Activated CD4-positive, CD25-positive, alpha-beta regulatory T cell (primary cell): Measurements from ENCODE around the gene EVI5.
A peak's percentile ranks its signal among the peaks of the same experiment; 100 is the strongest.

ENCODE experiments used
- DNase-seq, 4 experiments: peaks; one replicate each; lab custom pipeline; 2025; lab: John Stamatoyannopoulos, UW

EVI5 gene

DNA sequence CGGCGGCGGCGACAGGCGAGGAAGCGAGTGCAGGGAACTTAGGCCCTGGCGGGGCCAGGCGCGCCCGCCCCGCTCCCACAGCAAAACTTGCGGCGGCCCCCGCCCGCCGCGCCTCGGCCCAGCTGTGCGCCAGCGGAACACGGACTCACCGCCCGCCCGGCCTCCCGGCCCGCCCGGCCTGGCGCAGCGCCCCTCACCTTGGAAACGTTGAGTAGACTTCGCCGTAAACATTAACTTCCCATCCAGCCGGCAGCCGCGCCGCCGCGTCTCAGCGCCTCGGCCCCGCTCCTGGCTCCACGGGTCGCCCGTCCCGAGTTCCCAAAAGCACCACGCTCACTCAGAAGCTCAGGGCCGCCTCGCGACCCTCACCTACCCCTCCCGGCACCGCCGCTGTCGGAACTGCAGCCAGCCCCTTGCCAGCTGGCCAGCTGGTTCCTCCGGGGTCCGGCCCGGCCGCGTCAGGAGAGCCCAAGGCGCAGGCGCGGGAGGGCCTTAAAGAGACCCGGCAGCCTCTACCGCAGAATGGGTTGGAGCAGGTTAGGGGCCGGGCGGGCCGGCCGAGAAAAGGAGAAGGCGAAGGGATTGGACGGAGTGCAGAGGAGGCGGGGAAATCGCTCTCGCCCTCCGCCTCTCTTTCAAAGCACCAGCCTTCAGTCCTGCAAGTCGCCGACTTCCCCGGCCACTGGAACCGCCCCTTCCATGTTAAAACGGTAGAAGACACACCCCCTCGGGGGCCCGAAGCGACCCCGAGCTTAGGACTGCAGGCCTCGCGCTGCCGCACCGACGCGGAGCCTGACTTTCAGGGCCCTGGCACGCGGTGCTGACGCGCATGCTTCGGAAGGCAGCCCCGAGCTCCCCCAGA, at the start of gene EVI5:
TSS of gene EVI5 (minus strand) at position 470 of the 862 bp plus-strand sequence. CDS start 48,562 bp downstream, outside the sequence.
- DNase-seq: peak; percentile 27 to 58 (median 44)

DNA sequence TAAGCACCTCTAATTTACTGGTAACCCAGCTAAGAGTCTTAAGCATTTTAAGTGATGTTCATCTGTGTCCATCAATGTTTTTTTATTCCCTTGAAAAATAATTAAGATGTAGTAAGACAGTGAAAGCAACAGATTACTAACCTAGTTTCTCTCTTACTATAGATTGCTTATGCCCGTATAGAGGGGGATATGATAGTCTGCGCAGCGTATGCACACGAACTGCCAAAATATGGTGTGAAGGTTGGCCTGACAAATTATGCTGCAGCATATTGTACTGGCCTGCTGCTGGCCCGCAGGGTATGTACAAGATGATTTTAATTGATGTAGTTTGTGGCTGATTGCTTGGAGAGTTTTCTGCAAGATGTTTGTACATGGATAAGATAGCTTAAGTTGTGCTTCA, 49.7 kb upstream of the EVI5 start:
- no peak for DNase-seq

DNA sequence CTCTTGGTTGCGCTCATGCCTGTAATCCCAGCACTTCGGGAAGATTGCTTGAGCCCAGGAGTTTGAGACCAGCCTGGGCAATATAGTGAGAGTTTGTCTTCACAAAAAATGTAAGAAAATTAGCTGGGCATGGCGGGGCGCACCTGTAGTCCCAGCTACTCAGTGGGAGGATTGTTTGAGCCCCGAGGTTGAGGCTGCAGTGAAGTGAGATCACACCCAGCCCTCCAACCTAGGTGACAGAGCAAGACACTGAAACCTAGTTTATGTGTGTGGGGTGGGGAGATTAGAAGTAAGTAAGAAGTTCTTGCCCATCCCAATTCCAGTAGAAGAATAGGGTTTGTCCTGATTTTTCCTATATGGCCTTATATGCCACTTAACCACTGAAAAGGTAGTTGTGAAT, 48.9 kb upstream of the EVI5 start:
- no peak for DNase-seq

- no peak for DNase-seq
Measured at GRCh38 chr1:92832537-92833114, 47.7 kb upstream of the EVI5 start.

DNA sequence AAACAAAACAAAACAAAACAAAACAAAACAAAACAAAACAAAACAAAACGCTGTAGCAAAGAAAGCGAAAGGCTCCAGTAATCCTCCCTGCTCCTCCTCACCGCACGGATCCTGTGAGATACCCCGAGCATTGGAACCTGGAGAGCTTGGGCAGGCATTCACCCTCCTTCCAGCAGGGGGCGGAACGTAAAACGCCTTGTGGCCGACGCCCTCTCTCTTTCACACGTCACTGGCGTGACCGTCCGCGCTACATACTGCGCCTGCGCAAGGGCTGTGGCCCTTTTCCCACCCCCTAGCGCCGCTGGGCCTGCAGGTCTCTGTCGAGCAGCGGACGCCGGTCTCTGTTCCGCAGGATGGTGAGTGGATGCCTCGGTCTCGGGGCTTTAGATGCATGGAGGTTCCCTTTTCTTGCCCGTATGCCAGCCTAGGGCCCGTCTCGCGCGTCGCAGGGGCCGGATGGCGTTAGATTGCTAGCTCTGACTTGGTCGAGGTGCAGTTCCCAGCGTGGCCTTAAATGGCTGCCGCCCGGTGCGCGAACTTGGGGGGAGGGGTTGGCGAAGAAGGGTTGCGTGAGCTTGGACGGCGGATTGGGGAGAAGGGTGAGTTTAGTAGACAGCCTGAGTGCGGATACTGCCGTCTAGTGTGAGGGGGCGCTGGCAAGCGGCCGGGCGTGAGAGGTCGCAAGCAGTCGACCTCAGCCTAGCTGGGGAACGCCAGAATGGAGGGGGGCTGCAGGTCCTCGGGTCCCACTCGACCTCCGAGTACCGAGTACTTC, 47.0 kb upstream of the EVI5 start, which contains the start of gene RPL5:
TSS of gene RPL5 (plus strand) at position 279 of the 775 bp plus-strand sequence. CDS start at position 354, 75 bp downstream.
- DNase-seq: peak; percentile 91 to 95 (median 92)

DNA sequence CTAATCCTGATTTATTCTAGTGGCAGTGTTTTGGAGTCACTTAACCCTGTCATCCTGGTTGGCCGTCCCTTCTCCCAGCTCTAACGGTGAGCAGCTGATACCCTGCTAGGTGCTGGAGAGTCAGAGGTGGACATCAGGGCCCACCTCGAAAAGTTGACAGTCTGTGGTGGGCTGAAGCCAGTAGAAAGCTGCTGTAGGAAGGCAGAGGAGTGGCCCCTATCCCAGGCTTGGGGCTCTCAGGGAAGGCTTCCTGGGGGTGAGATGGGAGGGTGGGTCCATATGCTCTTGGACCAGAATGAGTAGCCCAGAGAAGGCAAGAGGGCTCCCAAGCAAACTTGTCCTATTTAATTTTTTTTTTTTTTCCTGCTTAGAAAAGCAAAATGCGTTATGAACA, 46.5 kb upstream of the EVI5 start:
- DNase-seq: no peak

DNA sequence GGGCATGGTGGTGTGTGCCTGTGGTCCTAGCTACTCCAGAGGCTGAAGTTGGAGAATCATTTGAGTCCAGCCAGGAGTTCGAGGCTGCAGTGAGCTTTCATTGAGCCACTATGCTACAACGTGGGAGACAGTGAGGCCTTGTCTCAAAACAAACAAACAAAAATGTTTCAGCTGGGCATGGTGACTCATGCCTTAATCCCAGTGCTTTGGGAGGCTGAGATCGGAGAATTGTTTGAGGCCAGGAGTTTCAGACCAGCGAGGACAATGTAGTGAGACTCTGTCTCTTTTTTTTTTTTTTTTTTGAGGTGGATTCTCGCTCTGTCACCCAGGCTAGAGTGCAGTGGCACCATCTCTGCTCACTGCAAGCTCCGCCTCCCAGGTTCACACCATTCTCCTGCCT, 41.9 kb upstream of the EVI5 start:
- no peak for DNase-seq

GRCh38 chr1:92822879-92823278, 38.0 kb upstream of the EVI5 start:
- no peak for DNase-seq

DNA sequence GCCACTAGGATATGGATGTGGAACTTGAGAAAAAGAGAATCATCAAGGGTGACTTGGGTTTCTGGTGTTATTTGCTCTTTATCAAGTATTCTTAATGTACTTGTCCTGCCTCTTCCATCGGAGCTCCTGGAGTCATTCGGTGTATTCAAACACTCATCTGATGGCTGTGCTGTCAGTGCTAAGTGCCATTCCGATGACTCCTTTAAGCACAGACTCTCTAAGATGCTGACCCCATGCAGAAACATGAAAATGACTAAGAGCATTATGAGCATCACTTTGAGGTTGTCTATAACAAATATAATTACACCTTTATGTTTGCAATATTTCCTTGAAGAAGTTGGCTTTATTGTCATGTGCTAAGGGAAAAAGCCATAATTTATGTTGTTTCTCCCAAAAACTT, 35.6 kb upstream of the EVI5 start:
- no peak for DNase-seq

DNA sequence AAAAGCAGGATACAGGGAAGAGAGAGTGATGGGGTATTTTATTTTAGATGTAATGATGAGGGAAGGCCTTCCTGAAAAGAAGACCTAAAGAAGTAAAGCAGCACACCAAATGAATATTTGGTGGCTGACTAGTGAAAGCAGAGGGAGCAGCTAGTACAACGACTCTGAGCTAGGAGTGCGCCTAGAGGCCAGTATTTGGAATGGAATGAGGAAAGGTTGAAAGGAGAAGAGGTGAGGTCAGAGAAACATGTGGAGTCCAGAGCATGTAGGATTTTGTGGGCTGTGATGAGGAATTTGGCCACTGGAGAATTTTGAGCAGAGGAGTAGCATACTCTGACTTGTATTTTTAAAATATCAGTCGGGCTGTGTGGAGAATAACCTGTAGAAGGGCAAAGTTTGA, 35.1 kb upstream of the EVI5 start:
- no peak for DNase-seq

- DNase-seq: no peak
Measured at GRCh38 chr1:92817986-92818764, 33.3 kb upstream of the EVI5 start.

DNA sequence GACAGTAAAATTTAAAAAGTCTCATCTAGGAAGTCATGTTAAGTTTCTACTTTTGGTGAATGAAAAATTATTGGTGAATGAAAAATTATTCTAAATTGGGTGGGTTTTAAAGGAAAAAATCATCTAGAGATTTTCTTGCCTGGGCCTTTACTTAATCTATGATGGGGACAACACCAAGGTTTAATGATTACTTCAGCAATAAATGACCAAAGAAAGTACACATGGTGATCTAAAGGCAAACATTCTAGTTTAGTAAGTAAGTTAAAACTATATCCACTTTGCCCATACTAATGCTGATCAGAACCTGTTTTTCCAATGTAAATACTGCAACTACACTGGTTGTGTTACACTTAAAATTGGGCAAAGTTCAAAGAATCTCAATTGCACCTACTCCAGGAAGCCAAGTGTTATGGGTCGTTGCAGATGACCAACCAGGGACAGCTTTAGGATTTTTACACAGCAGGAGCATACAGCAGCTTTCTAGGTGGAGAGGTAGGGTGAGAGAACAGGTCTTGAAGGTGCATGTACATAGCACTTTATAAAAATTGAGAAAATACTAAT, 32.3 kb upstream of the EVI5 start:
- DNase-seq: no peak

DNA sequence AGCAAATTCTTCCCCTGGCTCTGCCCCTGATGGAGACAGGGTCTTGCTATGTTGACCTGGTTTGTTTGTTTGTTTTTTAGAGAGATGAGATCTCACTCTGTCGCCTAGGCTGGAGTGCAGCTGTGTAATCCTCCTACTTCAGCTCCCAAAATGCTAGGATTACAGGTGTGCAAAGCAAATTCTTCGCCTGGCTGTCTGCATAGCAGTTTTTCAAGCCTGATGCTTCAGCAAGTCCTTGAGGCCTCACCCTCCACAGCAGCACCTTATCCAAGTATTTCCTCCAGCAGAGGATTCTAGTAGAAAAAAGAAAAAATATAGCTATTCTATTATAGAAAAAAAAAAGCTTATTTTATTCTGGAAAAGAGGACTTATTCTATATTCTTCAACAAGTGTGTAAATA, 31.8 kb upstream of the EVI5 start:
- DNase-seq: no peak

GRCh38 chr1:92808381-92808780, 23.5 kb upstream of the EVI5 start:
- no peak for DNase-seq

GRCh38 chr1:92805216-92805615, 20.3 kb upstream of the EVI5 start:
- DNase-seq: no peak

DNA sequence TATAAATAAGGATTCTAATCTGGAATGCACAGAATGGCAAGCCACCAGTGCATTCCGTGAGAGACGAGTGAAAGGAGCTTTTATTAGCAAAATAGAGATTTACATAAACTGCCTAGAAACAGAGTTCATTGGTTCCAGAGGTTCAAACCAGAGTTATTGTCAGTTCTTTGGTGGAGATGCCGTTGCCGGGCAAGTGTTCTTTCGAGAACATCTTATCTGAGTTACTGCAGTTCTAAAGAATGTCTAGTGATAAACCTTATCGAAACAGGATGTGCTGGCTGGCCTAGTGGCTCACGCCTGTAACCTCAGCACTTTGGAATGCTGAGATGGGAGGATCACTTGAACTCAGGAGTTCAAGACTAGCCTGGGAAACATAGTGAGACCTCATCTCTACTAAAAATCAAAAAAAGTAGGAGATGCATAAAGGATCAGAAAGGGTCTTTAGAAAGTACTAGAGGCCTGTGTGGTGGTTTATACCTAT, 19.9 kb upstream of the EVI5 start:
- DNase-seq: no peak

- no peak for DNase-seq
Measured at GRCh38 chr1:92803140-92803887, 18.4 kb upstream of the EVI5 start.

GRCh38 chr1:92797961-92798360, 13.1 kb upstream of the EVI5 start:
- DNase-seq: no peak

GRCh38 chr1:92797297-92797696, 12.4 kb upstream of the EVI5 start:
- no peak for DNase-seq

DNA sequence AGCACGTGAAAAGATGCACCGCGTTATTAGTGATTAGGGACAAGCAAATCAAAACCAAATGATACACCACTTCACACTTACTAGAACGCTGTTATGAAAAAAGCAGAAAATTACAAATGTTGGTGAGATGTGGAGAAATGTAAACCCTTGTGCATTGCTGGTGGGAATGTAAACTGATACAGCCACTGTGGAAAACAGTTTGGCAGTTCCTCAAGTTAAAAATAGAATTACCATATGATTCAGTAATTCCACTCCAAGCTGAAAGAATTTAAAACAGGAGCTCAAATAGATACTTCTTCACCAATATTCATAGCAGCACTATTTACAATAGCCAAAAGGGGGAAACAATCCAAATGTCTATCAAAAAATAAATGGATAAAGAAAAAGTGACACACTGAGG, 10.3 kb upstream of the EVI5 start:
- no peak for DNase-seq

GRCh38 chr1:92792340-92792782, 7.5 kb upstream of the EVI5 start:
- no peak for DNase-seq
